NCI-H1092 treated with DMSO at 0.1 percent for 48 hours (cell line): Measurements from ENCODE around the gene NEK10.

Experiments
- DNase-seq: peaks from one replicate; lab custom pipeline; 2025; lab: John Stamatoyannopoulos, UW

The NEK10 gene

DNA sequence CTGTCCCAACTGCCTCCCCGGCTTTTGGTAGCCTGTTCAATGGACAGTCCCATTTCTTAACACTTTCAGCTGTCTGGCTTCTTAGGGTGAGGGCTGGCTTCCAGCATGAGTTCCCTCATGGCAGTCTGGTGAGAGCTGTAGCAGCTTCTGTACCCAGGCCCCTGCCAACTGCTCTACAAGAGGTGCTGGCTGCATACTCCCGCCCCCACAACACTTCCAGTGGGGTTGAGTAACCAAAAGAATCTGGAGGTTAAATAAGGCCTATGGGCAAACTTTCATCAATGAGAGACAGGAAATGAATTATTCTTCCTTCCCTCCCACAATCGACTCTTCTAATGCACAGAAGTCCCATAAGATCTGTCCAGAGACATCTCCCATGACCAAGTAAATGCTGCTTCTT is 145.0 kb downstream of the NEK10 start:
- no peak for DNase-seq

DNA sequence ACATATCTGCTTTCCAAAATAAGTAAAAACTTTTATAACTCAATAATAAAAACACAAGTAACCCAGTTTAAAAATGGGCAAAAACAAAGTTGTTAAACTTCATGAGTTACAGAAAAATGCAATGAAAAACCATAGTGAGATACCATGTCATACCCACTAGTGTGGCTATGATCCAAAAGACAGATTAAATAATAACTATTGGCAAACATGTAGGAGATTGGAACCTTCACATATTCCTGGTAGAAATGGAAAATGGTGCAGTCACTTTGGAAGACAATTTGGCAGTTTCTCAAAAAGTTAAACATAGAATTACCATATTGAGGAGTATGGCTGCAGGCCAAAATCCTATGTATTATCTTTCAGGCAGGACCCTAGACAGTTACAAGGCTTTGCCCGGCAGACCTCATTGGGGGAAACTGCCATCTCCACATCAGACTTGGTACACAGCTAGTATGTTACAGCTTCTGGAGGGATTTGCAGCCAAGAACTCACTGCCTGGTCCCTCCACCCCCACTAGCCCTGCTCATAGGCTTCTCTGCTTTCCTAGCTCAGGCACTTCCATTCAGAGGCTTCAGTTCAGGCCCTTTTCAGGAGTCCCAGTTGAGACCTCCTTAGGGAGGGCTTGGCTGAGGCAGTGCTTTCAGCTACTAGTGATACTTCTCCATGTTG is 147.8 kb downstream of the NEK10 start:
- no peak for DNase-seq

DNA sequence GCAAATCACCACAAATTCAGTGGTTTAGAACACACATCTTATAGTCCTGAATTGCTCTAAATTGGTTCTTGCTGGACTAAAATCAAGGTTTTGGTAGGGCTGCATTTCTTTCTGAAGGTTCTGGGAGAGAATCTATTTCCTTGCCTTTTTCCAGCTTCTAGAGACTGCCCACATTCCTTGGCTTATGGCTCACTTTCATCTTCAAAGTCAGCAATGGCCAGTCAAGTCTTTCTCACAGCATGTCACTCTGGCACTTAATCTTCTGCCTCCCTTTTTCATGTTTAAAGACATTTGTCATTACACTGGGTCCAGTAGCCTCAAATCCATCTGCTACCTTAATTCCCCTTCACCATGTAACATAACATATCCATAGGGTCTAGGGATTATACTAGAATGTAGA is 149.0 kb downstream of the NEK10 start:
- no peak for DNase-seq

DNA sequence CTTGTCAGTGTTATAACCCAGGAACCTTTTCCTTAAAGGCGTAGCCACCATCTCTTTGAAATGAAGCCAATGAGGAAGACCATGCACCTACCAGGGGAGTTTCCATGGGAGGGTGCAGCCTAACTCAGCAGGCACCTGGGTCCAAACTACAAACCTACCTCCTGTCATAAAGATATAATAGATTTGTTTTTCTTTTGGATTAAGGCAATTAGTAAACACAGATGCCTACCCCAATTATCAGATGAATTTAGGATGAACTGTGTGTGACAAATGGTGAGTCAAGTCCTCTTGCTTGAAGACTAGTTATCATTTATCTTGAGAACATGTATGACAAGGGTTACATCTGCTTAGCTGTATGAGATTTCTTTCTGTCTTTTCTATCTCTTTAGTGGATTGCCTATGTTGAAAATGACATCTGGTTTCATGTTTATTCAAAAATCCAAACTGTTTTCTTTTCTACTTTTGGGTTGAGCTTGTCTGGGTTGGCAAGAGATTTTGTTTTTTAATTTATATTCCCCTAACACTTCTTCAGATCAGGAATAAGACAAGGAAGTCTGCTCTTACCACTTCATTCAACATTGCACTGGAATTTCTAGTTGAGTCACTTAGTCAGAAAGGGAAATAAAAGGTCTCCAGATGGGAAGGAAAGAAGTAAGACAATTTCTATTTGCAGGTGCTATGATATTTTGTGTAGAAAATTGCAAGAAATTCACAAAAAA is 149.9 kb downstream of the NEK10 start:
- DNase-seq: no peak

DNA sequence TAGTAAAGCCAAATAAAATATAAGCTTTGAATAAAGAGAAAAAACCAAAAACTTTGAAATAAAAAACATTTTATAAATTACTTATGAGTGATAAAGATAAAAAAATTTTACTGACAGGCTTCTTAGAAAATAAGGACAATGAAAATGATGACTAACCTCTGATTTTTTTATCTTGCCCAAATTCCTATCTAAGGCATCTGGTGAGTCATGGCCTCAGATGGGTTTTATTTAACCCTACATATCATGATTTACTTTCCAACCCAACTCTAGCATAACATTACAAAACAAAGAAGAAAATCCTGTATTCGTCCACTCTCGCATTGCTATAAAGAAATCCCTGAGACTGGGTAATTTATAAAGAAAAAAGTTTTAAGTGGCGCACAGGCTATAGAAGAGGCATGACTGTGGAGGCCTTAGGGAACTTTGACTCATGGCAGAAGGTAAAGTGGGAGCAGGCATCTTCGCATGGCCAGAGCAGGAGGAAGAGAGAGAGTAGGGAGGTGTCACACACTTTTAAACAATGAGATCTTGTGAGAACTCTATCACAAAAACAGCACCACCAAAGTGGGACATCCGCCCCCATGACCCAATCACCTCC is 152.1 kb downstream of the NEK10 start:
- no peak for DNase-seq

DNA sequence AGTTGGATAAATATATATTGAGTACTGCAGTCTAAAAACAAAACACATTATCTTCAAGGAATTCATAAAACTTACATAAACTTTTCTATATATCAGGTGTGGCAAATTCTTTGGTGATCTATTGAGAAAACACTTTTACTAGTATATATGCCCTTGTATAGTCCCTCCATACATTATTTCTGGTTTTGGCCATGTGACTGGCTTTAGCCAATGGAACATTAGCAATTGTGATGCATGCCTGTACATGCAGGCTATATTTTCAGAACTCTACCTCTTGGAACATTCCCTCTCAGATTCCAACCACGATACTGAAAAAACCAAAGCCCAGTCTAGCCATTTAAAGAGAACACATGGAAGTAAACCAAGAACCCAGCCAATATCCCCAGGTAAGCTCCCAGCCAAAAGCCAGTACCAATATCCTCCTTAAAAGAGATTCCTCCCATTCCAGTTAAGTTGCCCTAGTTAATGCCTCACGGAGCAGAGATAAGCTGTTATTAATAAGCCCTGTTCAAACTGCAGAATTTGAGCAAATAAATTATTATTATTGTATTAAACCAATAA is 152.8 kb downstream of the NEK10 start:
- DNase-seq: no peak

DNA sequence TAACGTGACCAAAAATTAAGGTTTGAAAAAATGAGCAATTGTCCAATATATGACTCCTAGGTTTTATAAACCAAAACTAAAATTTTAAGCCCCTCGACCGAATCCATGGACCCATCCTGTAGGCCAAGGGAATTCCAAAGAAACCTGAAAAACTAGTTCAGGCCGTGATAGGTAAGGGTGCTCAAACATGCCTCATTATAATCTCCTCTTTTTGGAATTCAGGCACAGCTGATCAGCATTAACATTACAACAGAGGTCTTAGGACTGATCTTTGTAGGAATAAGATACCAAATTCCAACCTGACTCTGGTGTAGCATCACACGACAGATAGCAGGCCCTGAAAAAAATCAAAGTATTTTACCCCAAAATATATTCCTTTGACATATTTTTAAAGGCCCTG is 155.7 kb downstream of the NEK10 start:
- no peak for DNase-seq

DNA sequence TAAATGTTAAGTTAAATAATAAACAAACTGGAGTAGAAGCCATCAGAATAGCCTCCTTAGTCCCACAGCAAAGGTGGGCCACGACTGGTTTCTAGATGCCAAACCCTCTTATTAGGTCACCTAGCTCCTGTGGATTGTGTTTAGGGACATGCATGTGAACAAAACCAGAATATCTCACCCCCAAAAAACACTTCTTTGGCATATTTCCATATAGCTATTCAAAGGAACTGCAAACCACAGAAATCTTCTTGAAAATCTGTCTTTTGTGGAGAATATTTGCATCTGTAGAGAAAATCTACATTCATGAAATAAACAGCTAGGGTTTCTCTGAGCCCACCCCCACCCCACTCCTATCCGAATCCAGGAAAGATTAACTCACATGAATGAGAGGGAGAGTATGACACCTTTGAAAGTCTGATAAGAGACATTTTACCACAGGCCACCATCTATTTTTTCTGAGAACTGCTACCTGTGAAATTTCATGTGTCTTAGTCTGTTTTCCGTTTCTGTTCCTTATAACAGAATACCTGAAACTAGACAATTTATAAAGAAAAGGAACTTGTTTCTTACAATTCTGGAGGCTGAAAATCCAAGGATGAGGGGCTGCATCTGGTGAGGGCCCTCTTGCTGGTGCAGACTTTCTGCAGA is 159.4 kb downstream of the NEK10 start:
- no peak for DNase-seq

DNA sequence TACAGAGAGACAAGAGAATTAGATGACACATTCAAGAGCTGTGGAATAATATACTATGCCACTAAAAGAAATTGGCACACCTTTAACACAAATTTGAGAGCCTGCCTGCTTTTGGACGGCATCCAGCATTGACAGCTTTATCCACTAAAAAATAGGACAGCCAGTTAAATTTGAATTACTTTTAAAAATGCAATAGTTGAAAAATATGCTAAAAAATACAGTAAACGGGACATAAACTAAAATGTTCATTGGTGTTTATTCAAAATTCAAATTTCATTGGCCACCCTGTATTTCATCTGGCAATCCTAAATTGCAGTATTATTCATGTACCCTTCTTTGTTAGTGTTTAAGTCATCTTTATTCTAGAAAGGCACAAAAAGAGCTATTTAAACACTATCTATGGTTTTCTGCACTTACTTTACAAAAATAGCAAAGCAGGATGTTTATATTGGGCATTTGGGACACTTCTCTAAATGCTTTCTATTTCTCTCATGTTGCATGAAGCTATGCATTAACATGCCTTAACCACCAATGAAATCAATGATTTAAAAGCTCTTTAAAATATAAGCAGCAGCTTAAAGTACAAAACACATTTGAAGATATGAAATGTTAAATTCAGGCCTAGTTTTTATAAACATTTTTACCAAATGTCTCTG is 160.1 kb downstream of the NEK10 start:
- DNase-seq: no peak

DNA sequence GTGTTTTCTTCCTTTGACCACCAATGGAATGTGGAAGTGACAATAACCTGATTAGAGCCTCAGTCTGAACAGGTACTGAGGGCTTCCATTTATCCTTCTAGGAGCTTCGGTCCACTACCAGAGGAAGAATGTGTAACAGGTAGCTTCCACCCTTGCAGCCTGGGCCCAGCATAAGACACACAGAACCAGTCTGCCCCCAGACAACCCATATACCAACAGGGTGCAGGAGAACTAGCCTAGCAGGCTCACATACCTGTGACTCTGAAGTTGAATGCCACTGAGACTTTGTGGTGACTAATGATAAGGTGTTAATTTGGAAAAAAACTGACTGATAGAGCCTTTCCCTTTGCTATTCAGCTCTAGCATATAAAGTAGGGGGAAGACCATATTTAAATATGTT is 166.2 kb downstream of the NEK10 start:
- DNase-seq: no peak

DNA sequence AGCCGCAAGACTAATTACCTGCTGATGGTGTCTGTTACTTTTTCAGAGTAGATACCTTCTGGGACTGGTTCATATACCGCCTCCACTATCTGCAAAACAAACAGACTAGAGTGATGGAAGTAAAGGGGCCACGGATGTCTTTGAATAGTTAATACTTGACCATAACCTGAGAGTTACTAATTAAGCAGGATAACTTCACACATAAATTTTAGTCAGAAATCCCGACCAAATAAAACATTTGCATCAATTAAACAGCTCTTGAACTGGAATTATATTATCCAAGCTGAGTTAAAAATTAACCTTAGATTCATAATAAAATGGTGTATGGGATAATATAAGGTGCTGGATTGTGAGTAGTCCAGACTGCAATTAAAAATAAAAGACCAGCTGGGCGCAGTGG is 167.7 kb downstream of the NEK10 start:
- no peak for DNase-seq

DNA sequence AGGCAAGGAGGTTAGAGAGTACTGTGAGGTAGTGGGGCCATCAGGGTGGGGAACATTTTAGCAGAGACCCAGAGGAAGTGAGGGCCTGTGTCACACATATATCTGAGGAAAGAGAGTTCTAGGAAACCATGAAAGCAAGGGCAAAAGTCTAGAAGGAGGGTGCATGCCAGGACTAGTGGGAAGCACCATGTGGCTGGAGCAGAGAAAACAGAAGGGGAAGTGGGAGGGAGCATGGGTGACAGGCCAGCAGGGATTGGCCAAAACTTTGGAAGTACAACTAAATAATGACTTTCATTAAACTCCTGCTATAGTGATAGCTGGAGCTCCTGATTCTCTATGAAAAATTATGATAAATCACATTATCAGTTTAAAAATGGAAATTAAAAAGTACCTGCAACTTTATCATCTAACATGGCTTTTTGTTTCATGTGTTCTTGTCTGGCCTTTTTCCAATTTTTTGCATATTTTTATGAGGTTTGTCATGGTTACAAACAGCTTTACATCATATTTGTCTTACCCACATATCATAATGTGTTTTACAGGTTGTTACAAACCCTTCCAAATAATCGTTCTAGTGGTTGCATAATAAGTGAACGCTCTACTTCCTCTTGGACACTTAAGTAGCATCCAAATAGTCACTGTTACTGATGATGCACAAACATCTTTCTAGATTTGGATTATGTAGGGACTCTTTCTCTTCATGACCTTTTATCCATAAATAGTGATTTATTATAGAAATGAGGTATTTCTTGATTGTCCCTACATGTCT is 168.3 kb downstream of the NEK10 start:
- DNase-seq: no peak

DNA sequence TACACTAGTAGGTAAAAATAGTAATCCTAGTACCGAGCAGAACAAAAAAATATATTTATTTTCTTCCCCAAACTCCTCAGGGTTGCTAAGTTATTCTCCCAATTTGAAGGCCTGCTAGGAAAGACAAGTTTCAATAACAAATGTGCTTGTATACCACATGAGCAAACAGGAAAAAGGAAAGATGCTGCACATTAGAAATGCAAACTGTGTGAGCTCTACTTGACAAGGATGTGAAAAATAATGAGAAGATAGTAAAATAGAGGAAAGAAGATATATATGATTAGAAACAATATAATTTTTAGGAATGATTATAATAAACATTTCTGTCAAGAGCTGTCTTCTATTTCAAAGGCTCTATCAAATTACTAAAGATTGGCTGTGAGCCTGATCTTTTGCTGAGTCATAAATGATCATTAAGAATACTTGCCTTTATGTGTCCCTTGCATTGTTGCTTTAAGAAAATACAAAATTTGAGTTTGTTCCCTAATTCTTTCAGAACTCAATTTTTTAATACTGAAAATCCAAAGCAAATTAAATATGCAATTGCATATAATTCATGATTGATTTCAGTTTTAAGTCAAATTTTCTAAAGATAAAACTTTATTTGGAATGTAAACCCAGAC is 174.2 kb downstream of the NEK10 start:
- DNase-seq: no peak

DNA sequence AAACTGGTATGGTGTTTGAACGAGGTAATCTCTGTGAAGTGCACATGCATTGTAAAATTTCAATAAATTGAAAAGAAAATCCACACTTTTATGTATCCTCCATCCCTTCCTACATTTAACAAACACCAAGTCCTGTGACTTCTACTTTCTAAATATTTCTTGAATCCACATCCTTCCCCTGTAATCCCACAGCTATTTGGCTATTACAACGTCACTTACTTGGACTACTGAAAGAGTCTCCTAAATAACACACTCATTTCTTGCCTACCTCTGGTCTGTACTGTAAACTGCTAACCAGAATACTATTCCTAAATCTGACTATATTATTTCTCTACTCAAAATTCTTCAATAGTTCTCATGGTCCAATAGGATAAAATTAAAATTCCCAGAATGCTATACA is 176.1 kb downstream of the NEK10 start:
- DNase-seq: no peak

DNA sequence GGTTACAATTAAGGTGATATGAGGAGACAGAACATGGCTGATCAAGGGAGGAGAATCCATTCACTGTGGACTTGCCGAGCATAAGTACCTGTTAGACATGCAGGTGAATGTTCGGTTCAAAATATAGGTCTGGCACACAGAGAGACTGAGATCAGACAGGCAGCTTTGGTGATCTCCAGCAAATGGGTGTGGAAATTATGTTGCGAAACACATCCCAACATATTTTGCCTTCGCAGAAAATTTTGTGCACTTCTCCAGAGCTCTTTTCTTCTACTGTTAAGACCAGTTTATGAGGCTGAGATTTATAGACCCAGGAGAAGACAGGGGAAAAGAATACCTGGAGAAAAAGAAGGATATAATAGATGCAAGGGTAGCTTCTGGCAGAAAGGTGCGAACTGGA is 183.2 kb downstream of the NEK10 start:
- DNase-seq: no peak

DNA sequence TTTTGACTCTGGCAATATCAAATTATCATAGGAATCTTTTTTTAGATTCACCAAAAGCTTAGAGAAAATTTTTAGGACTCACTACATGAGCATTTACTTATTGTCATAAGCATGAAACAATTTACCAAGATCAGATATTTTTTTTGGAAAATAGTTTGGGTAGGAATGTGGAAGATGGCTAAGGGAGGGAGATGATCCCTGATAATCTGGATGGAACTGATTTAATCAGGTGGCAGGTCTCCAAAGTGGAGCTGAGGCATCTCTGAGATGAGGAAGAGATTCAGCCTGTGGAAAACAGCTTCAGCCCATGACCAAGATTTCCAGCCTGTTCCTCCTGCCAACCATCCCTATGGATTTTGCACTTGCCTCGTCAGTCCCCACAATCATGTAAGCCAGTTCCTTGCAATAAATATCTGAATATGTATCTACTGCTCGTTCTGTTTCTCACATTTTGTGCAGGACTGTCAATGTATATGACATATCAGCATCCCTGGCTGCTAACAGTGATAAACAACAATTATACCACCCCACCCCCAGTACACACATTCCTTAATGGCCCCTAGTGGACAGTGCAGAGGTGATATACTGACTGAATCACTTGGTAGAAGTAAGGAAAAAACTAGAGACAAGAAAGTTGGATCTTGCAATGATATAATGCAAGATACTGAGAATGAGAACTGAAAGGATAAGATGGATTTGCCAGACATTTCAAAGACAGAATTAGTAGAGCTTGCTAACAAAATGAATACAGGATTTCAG is 183.8 kb downstream of the NEK10 start:
- DNase-seq: no peak

DNA sequence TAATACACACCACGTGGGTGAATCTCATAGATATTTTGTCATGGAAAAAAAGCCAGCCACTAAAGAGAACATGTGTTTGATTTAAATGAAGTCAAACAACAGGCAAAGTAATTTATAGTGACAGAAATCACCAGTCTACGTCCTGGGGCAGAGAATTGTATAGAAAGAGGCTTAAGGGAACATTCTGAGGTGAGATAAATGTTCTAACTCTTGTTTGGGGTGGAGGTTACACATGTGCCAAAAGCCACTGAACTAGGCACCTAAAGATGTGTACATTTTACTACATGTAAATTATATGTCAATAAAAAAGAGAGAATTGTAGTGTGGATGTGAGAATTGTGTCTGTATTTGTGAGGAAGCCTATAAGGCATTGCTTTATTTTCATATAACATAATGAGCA is 184.9 kb downstream of the NEK10 start:
- DNase-seq: no peak

DNA sequence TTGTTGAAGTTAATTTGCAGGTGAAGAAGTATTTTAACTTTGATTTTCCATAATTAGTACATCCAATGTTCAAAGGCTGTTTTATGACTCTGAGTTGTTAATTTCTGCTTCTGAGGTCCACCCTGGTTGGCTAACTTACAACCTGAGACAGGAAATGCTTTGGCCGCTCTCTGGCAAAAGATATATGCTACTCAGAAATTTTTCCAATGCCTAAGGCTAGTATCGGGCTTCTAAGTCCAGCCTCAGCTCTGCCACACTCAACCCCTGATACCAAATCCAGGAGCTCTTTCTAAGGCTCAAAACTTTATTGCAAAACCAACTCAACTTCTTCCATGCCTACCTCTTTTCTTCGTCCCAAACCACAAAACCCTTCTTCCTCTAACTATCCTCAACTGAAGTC is 192.9 kb downstream of the NEK10 start:
- no peak for DNase-seq

DNA sequence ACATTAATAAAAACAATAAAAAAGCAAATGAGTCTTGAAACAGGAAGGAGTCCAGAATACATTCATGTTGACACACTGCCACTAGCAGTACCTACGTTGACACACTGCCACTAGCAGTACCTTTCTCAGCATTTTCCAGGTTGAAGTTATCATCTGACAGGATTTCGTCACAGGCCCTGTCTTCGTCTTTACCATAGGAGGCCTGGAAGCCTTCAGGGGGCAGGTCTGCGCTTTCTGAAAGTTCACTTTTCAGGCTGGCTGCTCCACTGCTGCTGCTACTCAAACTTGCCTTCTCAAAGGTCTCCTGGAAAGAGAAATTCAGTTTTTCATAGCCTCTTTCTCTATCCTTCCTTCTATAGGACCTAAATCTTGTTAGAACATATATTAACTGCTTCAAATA is 194.7 kb downstream of the NEK10 start:
- DNase-seq: no peak

DNA sequence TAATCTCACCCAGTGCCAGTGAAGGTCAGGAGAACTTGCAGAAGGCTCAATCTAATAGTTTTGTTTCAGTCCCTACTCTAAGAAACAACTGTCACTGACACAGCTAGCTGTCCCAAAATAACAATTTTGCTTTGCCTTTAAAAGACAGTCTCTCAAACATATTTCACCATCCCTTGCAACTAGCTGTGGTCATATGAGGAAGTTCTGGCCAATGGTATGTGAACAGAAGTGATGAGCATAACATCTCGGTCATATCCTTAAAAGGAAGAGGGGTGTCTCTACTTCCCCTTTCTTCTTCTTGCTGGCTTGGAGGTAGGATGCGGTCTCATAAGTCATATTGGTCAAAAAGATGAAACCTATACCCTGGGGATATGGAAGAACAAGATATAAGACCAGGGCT is 198.1 kb downstream of the NEK10 start:
- no peak for DNase-seq
